RPMI7951 (cell line): Measurements from ENCODE around the gene BRCA1. TPM values are rescaled to one million over a fixed set of nuclear protein-coding genes. Genes with fewer than 3 reads are reported as not detected.
"Not testable (repeated sequence)": the region's sequence is repeated elsewhere in the genome, so short reads cannot be mapped to it uniquely, and the experiment has no call there.

Experiments used
- DNase-seq: peaks from one replicate; pipeline ENCODE4 v3.0.0-alpha.2; 2012; ENCODE audit warnings: low read depth
- total RNA-seq: library from RNA; depleted of rRNA; stranded (reverse); fragments of >200 nt; shearing (Covaris generic); gene quantifications from 2 replicates; pipeline ENCODE4 v1.2.3, GENCODE V29; 2014

Gene BRCA1
- total RNA-seq, 1 experiment from 2014 or later = 34.6 TPM

- no peak for DNase-seq
These were observed 9.8 kb upstream of the BRCA1 start for GRCh38 chr17:43134774-43135453.

DNA sequence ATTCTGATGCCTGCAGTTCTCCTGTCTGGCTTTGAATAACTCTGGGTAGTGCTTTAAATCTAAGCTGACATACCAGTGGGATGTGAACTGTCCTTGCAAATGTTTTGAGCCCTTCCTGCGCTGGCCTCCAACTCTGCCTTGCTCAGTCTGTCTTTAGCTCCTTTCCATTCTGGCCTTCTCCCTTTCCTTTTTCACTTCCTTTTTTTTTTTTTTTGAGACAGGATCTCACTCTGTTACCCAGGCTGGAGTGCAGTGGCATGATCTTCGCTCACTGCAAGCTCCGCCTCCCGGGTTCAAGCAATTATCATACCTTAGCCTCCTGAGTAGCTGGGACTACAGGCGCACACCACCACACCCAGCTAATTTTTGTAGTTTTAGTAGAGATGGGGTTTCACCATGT lies 8.3 kb upstream of the BRCA1 start:
- not testable (repeated sequence) for DNase-seq

DNA sequence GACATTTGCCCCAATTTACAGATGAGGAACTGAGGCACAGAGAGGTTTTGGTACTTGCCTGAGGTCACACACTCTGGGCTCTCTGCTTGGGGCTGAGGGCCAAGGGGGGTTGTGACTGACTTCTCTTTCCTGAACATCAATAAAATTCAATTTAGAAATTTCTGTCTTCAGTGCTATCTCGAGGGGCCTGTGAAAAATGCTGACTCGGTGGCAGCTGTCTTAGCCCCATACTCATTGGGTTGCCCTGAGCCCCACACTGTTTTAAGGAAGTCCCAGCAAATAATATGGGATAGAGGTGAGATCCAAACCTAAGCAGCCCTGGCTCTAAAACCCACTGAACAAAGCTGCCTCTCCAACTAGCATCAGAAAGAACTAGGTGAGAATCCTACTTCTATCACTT lies 7.0 kb upstream of the BRCA1 start:
- DNase-seq = no peak

DNA sequence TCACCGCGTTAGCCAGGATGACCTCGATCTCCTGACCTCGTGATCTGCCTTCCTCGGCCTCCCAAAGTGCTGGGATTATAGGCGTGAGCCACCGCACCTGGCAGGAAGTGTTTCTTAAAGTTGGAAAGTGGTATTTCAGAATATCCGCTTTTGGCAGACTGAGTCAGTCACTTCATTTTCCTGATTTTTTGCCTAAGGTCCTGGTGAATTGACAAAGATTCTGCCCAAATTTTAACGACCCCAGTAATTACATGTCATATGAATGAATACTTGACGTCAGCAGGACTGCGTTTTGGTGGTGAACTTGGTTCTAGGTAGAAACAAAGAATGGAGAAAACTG lies 4.5 kb upstream of the BRCA1 start:
- no peak for DNase-seq

DNA sequence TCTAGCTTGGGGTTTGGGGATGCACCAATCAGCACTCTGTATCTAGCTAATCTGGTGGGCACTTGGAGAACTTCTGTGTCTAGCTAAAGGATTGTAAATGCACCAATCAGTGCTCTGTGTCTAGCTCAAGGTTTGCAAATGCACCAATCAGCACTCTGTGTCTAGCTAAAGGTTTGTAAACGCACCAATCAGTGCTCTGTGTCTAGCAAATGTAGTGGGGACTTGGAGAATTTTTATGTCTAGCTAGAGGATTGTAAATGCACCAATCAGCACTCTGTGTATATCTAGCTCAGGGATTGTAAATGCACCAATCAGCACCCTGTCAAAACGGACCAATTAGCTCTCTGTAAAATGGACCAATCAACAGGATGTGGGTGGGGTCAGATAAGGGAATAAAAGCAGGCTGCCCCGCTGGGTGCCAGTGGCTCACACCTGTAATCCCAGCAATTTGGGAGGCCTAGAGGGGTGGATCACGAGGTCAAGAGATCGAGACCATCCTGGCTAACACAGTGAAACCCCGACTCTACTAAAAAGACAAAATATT lies 2.2 kb upstream of the BRCA1 start:
- not testable (repeated sequence) for DNase-seq

GRCh38 chr17:43126911-43127290 lies 1.7 kb upstream of the BRCA1 start:
- no peak for DNase-seq

DNA sequence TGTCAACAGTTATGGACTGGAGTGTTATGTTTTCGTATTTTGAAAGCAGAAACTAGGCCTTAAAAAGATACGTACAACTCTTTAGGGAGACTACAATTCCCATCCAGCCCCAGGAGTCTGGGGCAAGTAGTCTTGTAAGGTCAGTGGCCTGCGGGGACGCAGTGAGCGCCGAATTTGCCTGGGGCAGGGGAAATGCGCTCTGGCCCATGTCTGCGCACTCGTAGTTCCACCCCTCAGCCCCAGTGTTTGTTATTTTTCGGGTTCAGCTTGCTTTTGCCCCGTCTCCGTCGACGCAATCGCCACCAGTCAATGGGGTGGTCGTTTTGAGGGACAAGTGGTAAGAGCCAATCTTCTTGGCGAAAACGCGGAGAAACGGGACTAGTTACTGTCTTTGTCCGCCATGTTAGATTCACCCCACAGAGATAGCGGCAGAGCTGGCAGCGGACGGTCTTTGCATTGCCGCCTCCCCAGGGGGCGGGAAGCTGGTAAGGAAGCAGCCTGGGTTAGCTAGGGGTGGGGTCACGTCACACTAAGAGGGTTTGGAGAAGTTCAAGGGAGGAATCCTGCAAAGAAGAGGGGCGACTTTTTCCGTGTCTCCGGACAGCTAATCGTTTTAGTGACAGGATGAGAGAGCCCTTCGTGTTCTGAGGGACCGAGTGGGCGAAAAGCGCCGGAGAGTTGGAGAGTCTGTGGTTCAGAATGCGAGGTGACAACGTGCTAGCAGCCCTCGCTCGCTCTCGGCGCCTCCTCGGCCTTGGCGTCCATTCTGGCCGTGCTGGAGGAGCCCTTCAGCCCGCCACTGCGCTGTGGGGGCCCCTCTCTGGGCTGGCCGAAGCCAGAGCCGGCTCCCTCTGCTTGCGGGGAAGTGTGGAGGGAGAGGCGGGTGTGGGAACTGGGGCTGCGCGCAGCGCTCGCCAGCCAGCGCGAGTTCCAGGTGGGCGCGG lies 1.1 kb upstream of the BRCA1 start:
- peak; percentile 1 for DNase-seq

DNA sequence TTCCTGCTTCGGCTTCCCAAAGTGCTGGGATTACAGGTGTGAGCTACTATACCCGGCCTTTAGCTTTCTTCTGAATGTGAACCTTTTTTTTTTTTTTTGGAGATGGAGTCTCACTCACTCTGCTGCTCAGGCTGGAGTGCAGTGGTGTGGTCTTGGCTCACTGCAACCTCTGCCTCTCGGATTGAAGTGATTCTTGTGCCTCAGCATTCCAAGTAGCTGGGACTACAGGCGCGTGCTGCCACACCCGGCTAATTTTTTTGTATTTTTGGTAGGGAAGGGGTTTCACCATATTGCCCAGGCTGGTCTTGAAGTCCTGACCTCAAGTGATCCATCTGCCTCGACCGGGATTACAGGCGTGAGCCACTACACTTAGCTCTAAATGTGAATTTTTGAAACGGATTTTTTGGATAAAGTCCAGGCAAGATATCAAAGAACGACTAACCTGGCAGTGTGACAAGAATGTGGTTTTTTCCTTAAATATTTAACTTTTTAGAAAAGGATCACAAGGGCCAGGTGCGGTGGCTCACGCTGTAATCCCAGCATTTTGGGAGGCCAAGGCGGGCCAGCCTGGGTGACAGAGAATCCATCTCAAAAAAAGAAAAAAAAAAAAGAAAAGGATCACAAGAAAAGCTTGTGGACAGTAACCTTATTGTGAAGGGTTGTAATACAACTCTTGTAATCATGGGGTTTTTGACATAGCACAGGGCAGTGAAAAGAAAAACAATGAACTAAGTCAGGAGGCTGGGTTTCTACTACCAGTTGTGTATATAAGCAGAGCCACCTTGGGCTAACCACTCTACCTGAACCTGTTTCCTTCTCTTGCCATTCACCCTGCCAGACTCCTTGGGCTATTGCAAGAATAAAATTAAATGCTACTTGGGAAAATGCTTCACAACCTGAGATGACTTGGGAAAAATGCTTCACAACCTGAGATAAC lies 6.2 kb downstream of the BRCA1 start:
- no peak for DNase-seq

- DNase-seq = no peak
These were observed 11.0 kb downstream of the BRCA1 start for GRCh38 chr17:43114151-43114552.

DNA sequence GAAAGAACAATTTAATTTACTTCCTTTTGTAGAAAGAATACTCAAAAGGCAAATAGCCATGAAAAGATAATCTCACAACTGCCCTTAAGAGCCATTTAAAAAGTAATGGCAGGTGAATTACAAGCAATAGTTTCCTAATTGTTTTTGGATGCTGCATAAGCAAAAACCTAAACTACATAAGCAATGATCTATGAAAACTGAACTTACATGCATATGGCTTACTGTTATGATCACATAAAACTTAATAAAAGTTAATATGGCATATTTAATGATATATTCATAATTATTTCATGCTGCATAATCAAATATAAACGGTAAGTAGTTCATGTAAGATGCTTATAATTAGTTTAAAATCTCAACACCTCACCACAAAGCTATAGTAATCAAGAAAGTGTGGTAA lies 18.6 kb downstream of the BRCA1 start:
- DNase-seq = no peak

DNA sequence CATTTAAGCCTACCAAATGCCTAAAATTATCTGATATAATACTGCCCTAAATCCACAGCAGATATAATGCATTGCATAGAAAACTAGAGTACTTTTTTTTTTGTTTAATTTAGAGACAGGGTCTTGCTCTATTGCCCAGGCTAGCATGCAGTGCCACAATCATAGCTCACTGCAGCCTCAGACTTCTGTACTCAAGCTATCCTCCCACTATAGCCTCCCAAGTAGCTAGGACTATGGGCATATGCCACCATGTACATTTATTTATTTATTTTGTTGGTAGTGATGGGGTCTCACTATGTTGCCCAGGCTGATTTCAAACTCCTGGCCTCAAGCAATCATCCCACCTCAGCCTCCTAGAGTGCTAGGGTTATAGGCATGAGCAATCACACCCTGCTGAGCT lies 20.0 kb downstream of the BRCA1 start:
- no peak for DNase-seq

DNA sequence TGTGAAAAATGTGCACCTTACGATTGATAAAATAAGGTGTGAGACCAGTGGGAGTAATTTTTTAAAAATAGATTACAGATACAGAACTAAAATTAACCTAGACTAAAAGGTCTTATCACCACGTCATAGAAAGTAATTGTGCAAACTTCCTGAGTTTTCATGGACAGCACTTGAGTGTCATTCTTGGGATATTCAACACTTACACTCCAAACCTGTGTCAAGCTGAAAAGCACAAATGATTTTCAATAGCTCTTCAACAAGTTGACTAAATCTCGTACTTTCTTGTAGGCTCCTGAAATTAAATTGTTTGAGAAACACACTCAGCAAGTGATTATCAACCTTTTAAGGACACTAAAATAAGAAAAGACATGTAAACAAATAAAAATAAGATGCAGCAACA lies 20.5 kb downstream of the BRCA1 start:
- DNase-seq = no peak

GRCh38 chr17:43095364-43095763 lies 29.8 kb downstream of the BRCA1 start:
- not testable (repeated sequence) for DNase-seq

GRCh38 chr17:43094129-43094835 lies 30.9 kb downstream of the BRCA1 start:
- DNase-seq = peak; percentile 5

DNA sequence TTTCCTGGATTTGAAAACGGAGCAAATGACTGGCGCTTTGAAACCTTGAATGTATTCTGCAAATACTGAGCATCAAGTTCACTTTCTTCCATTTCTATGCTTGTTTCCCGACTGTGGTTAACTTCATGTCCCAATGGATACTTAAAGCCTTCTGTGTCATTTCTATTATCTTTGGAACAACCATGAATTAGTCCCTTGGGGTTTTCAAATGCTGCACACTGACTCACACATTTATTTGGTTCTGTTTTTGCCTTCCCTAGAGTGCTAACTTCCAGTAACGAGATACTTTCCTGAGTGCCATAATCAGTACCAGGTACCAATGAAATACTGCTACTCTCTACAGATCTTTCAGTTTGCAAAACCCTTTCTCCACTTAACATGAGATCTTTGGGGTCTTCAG lies 32.3 kb downstream of the BRCA1 start:
- no peak for DNase-seq

DNA sequence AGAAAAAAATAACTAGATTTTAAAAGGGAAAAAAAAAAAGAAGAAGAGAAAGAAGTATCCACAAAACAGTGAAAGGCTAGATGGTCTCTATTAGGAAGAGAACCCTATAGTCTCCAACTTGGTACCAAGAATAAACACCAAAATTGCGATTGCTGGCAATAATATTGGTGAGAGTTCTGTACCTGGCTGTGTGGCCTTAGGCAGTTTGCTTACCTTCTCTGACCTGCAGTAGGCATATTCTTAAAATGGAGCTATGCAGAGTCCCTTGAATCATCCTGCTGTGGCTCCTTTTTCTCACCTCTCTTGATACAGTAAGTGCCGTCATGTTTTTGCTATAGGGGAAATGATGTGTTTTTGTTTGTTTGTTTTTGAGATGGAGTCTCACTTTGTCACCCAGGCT lies 35.1 kb downstream of the BRCA1 start:
- DNase-seq = no peak

GRCh38 chr17:43085474-43085873 lies 39.7 kb downstream of the BRCA1 start:
- peak; percentile 6 for DNase-seq

DNA sequence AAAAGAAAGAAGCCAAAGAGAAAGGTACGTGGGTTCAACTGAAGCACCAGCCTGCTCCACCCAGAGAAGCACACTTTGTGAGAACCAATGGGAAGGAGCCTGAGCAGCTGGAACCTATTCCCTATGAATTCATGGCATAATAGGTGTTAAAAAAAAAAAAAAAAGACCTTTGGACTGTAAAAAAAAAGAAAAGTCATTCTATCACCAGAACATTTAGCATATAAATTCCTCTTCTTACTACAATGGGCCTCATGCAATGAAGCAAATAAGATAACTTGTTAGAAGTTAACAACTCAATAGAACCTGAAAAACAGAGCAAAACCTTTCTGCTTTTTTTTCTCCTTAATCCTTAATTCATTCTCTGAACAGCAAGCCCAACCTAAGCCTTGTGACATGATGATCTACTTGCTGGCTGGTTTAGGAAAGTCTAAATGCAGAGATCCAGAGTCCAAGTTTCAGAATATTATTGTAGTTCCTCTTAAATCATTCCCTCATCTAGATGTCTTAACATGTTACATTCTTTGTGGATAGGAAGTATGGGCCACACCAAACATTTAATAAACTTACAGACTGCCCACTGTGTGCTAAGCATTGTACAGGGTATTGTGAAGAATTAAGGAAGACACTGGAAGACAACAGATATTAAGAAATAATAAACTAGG lies 45.4 kb downstream of the BRCA1 start:
- DNase-seq = no peak

DNA sequence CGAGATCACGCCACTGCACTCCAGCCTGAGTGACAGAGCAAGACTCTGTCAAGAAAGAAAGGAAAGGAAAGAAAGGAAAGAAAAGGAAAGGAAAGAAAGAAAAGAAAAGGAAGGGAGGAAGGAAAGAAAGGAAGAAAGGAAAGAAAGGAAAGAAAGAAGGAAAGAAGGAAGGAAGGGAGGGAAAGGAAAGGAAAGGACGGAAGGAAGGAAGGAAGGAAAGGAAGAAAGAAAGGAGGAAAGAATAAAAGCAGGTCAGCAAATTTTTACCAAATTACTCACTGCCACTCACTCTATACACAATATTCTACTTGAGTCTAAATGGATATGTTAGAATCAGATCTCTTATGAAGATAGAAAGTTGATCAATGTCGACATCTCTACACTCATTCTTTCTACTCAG lies 50.3 kb downstream of the BRCA1 start:
- no peak for DNase-seq

DNA sequence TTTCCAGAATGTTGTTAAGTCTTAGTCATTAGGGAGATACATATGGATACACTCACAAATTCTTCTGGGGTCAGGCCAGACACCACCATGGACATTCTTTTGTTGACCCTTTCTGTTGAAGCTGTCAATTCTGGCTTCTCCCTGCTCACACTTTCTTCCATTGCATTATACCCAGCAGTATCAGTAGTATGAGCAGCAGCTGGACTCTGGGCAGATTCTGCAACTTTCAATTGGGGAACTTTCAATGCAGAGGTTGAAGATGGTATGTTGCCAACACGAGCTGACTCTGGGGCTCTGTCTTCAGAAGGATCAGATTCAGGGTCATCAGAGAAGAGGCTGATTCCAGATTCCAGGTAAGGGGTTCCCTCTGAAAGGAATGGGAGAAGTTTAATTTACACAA lies 54.3 kb downstream of the BRCA1 start:
- no peak for DNase-seq

GRCh38 chr17:43070257-43070656 lies 54.9 kb downstream of the BRCA1 start:
- no peak for DNase-seq
